Amniotic epithelial cell (primary cell): ENCODE data around the gene TSSK6.
"Not testable (repeated sequence)": the region's sequence is repeated elsewhere in the genome, so short reads cannot be mapped to it uniquely, and the experiment has no call there.

Source experiments
- DNase-seq: peaks from one replicate; pipeline ENCODE4 v3.0.0-alpha.2; 2010; ENCODE audit warnings: low read depth

The TSSK6 gene

DNA sequence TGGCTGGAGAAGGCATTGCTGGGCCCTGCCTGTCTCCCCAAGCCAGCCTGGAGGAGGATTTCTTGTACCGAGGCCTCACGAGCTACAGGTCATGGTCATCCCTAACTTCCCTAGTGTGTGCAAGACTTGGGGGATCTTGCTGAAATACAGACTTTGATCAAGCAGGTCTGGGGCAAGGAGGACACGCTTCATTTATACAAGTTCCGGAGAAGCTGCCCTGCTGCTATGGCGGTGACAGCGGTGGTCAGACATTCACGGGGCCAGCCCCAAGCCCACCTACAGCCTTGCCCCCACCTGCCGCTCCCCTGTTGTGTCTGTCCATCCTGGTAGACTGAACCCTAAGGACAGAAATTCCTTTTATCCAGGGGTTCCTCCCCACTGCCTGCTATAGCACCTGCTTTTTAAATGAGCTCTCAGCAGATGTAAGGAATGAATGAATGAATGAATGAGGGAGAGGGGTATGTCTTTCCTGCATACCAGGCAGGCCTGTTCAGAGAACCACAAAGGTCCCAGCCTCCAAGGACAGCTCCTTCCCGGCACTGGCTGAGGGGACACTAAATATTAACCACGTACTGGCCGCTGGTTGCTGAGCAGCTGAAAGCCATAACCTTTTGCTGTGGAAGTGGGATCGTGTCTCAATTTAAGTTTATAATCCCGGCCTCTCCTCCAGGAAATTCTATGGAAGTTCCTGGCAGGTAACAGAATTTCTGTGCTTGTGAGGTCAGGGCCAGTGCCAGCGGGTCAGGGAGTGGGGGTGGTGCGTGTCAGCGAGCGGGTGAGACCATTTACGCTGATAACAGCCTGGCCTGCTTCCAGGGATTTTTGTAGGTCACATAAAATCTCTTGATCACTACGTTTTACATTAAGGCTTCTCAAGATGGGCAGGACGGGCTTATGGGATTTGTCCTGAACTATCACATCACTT, 27.1 kb downstream of the TSSK6 start:
- DNase-seq: peak; percentile 58

DNA sequence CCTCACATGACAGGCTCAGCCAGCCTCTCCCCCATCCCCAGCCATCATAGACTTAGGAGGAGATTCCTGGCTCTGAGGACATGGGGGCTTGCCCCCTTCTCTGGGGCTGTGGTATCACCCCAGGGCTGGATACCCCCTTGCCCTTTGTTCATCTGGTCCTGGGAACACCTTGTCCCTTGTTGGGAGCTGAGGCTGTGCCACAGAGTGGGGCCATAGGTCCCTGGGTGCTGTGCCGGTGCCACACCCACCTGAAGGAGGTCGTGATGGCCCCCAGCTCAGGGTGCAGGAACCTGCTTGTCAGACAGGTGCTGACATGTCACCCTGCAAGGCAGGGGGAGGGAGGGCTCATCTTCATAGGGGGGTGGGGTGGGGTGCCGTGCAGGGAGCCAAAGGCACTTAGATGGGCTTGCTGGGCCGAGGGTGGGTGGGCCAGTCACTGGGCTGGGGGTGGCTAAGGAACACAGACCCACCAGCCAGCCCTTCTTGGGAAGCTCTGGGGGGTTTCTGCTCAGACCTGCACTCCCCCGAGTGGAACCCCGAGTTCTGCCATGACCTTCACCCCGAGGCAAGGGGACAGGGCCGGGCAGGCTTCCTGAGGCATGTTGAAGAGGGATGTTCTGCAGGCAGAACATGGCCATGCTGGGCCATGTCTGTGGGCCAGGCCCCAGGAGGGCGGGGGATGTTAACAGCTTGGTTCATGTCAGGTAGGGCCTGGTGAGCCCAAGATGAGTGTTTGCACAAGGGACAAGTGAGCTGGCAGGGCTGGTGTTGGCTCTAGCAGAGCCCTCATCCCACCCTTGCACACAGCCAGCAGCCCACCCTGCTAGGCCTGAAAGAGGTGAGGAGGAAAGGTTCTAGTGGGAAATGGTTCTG, 28.0 kb downstream of the TSSK6 start:
- no peak for DNase-seq

DNA sequence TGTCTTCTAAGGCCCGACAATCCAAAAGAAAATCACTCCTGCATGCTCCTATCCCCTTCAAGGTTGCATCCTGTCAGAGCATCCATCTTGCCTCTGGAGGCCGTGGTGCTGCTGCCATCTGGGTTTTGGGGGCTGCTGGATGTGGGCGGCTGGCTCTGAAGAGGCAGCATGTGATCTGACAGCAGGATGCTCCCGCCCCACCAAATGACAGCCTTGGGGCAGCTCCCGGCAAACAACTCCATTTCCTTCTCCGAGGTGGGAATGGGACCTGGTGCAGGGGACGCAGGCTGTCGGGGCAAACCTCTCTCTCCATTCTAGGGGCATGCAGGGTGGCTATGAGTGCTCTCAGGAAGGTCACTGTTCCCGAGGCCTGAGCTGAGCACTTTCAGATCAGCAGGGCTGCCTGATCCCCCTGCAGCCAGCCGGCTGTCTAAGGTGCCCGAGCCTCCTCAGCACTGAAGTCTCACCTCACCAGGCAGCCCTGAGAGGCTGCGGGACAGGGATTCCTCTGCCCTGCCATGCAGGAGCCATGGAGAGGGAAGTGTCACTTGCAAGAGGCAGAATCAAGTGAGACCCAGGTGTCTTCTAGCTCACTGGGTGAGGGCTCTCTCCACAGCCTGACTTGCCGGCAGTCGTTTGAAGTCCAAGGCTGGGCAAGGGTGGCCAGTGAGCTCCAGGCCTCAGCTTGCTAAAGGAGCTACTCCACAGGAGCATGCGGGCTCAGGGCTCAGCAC, 28.8 kb downstream of the TSSK6 start:
- DNase-seq: no peak

- DNase-seq: no peak
Measured at GRCh38 chr19:19485998-19486290, 29.4 kb downstream of the TSSK6 start.

GRCh38 chr19:19485161-19485997, 30.0 kb downstream of the TSSK6 start:
- DNase-seq: peak; percentile 48

GRCh38 chr19:19482809-19483596, 32.3 kb downstream of the TSSK6 start:
- DNase-seq: no peak

DNA sequence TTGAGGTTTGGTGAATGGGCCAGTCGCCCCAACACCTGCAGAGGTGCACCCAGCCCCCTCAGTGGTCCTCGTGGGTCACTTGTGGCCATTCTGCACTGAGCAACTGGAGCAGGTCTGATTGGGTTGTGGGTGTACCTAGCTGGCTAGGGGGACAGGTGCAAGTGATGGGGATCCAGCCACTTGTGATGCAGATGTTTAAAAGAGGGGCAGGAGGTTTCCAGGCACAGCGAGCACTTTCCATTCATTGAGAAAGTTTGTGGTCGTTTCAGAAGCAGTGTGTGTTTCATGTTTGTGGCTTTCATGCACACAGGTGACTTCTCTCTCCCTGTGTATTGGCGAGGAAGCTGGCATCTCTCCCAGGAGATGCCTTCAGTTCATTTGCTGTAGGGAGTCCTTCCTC, 34.7 kb downstream of the TSSK6 start:
- DNase-seq: no peak

GRCh38 chr19:19477705-19478383, 37.5 kb downstream of the TSSK6 start:
- no peak for DNase-seq

DNA sequence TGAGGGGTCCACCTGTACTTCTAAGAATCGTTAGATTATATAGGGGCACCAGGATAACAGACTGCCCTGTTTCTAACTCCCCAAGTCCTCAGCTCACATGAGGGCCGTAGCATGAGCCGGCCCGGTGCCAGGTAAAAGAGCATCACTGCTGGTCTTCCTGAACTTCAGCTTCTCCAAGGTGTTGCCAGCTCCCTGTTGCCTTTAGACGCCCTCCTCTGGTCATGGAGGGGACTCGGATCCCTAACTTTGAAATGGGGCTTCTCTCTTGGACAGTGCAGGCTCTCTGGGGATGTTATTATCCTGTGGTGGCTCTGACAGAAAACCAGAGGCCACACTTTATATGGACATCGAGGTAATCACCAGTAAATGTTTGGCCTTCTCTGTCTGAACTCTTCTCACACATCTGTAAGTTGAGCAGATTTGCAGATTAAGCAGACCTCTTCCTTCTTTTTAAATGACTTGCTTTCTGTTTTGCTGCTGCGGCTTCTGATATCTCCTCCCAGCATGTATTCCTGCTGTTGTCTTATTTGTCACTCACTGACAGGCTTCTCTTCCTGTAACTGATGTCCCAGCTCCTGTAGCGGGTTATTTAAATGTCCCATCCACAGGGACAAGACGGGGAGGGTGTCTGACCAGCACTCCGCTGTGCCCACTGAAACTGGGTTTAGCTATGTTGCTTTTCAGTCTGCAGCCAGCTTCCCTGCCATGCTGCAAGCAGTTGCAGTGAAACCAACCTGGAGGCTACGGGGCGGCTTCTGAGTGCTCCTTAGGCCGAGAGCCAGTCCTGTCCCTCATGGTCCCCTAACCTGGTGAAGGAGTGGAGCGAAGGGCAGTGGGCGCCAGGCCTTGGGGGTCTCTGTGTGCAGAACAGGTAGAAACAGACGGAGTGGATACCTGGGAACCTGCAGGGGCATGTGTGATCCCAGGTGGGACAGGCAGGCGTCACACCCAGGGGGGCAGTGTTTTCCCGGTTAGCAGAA, 39.2 kb downstream of the TSSK6 start:
- DNase-seq: no peak

- no peak for DNase-seq
Measured at GRCh38 chr19:19475015-19475765, 40.2 kb downstream of the TSSK6 start.

GRCh38 chr19:19472106-19472505, 43.2 kb downstream of the TSSK6 start:
- DNase-seq: not testable (repeated sequence)

DNA sequence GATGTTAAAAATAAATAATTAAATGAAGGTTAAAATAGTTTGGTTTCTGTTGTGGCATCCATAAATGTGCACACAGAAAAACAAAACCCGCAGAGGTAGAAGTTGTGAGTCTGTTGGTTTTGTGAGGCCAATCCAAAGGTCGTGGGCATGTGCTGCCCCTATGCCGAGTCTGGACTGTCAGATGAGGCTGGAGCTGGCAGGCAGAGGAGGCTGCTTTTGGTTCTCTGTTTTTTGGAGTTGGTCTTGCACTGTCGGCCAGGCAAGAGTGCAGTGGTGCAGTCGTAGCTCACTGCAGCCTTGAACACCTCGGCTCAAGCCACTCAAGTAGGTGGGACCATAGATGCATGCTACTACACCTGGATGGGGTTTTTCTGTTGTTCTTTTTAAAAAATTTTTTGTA, 43.7 kb downstream of the TSSK6 start:
- no peak for DNase-seq

DNA sequence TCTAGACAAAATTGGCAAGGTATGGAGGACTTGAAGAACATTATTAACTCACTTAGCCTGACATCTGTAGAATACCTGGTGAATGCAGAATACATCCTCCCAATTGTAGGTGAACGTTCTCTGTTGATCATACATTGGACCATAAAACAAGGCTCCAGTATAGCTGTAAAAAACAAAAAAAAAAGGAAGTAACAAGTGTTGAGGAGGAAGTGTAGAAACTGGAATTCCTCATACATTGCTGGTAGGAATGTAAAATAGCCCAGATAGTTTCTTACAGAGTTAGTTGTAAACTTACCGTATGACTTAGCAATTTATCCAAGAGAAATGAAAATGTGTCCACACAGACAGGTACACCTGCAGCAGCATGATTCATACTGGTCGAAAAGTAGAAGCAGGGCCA, 44.8 kb downstream of the TSSK6 start:
- no peak for DNase-seq

DNA sequence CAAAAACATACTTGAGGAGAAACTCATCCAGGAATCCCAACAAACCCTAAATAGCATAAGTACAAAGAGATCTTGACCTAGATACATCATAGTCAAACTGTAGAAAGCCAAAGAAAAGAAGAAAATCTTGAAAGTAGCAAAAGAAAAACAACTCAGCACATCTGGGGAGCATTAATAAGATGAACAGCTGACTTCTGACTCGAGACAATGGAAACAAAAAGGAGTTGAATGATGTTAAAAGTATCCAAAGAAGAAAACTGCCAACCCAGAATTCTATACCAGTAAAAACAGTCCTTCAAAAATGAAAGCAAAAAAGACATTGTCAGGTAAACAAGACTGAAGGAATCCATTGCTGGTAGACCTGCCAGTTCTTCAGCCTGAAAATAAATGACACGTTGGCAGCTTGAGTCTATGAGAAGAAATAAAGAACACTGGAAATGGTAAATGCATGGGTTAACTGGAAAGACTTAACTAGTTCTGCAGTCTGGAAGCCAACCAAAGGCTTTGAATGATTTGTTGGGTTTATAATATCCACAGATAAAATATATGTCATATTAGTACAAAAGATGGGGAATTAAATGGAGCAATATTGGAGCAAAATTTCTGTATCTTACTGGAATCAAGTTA, 46.8 kb downstream of the TSSK6 start:
- DNase-seq: peak; percentile 47

DNA sequence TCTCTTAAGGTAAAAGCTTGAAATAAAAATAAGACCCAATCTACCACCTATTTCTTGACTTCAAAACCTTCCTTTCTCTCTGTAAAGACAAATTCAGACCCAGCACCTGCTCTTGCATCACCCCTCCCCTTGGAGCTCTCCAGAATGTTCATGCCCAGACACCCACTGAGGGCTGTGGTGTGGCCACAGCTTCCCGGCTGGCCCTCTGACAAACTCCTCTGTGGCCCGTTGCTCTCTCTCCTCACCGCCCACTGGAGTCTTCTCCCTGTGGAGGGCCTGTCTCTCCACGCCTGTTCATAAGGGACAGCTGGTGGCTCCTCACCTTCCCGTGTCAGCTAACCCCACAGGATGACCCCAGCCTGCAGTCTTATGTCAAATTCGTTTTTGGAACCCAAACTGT, 49.1 kb downstream of the TSSK6 start:
- no peak for DNase-seq

DNA sequence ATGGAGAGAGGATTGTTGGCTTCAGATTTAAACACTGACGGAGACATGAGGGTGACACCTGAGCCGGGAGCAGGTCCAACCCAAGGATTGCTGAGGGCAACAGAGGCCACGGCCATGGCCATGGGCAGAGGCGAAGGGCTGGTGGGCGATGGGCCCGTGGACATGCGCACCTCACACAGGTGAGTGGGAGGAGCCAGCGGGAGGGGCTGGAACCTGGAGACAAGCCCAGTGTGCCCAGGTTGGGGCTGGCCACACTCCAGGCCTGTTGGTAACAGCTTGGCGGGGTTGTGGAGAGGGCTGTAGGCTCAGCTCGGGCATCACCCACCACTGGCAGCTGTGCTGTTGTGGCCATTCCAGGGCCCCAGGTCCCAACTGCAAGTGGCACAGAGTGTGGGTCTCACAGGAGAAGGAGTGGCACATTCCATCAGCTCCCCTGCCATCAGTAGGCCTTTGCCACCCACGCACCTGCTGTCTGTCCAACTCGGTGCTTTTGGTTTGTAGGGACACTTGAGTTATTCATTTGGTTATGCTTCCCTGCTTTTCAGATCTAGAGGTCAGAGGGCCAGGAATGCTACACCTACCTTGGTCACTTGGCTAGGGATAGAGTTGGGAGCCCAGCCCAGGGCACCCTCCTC, 49.8 kb downstream of the TSSK6 start:
- no peak for DNase-seq
